Measurements from ENCODE around the gene CNST.
"Not testable (repeated sequence)": the region's sequence is repeated elsewhere in the genome, so short reads cannot be mapped to it uniquely, and the experiment has no call there.

CNST gene

GRCh38 chr1:246558041-246558440, 8.2 kb upstream of the CNST start:
- DNase-seq (ENCODE audit: low read depth) = no peak

GRCh38 chr1:246559310-246559709, 6.9 kb upstream of the CNST start:
- no peak for DNase-seq (ENCODE audit: low read depth)

GRCh38 chr1:246560833-246561232, 5.4 kb upstream of the CNST start:
- DNase-seq (ENCODE audit: low read depth) = not testable (repeated sequence)

- DNase-seq (ENCODE audit: low read depth) = no peak
Measured at GRCh38 chr1:246564839-246565750, 1.2 kb upstream of the CNST start.

- no peak for DNase-seq (ENCODE audit: low read depth)
Measured at GRCh38 chr1:246565751-246566127, 517 bp upstream of the CNST start.

GRCh38 chr1:246566813-246567645, 773 bp downstream of the CNST start:
- DNase-seq (ENCODE audit: low read depth) = no peak

GRCh38 chr1:246567646-246568235, 1.5 kb downstream of the CNST start:
- DNase-seq (ENCODE audit: low read depth) = no peak

- DNase-seq (ENCODE audit: low read depth) = no peak
Measured at GRCh38 chr1:246569248-246570238, 3.3 kb downstream of the CNST start.

GRCh38 chr1:246571309-246571708, 5.1 kb downstream of the CNST start:
- DNase-seq (ENCODE audit: low read depth) = not testable (repeated sequence)

GRCh38 chr1:246571953-246572352, 5.7 kb downstream of the CNST start:
- no peak for DNase-seq (ENCODE audit: low read depth)

- DNase-seq (ENCODE audit: low read depth) = no peak
Measured at GRCh38 chr1:246572785-246573184, 6.5 kb downstream of the CNST start.

- DNase-seq (ENCODE audit: low read depth) = no peak
Measured at GRCh38 chr1:246573491-246573890, 7.2 kb downstream of the CNST start.

- no peak for DNase-seq (ENCODE audit: low read depth)
Measured at GRCh38 chr1:246576709-246577032, 10.4 kb downstream of the CNST start.

GRCh38 chr1:246577082-246577719, 10.9 kb downstream of the CNST start:
- DNase-seq (ENCODE audit: low read depth) = no peak

GRCh38 chr1:246577720-246578106, 11.5 kb downstream of the CNST start:
- DNase-seq (ENCODE audit: low read depth) = no peak

GRCh38 chr1:246579818-246580217, 13.6 kb downstream of the CNST start:
- DNase-seq (ENCODE audit: low read depth) = no peak

- no peak for DNase-seq (ENCODE audit: low read depth)
Measured at GRCh38 chr1:246580497-246581370, 14.5 kb downstream of the CNST start.

- no peak for DNase-seq (ENCODE audit: low read depth)
Measured at GRCh38 chr1:246582301-246583055, 16.2 kb downstream of the CNST start.

GRCh38 chr1:246583056-246583440, 16.8 kb downstream of the CNST start:
- DNase-seq (ENCODE audit: low read depth) = no peak
